GM19452 (cell line): ENCODE data around the gene BAG5.

Experiments used
- ATAC-seq: cut with Tn5 transposase; IDR thresholded peaks from one replicate; pipeline ENCODE4 v1.9.1; 2021; ENCODE audit not compliant: unreplicated experiment

Gene BAG5

DNA sequence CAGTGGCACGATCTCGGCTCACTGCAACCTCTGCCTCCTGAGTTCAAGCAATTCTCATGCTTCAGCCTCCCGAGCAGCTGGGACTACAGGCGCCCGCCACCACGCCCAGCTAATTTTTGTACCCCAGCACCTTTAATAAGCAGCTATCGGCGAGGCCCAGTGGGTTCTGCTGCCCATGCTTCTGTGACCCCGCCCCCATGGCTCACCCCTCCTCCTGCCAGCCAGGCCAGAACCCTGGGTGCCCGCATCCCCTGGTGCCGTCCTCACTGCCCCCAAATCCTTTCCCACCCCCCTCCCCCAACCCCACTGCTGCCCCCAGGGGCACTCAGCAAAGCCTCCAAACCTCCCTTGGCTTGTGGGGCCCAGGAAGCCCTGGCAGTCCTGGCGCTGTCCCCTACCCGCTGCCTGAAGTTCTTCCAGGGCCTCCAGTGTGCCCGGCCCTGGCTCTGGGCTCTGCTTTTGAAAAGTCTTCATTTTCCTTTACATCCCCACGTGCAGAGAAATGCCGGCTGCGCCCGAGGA is 14.5 kb downstream of the BAG5 start:
- ATAC-seq, result no peak

DNA sequence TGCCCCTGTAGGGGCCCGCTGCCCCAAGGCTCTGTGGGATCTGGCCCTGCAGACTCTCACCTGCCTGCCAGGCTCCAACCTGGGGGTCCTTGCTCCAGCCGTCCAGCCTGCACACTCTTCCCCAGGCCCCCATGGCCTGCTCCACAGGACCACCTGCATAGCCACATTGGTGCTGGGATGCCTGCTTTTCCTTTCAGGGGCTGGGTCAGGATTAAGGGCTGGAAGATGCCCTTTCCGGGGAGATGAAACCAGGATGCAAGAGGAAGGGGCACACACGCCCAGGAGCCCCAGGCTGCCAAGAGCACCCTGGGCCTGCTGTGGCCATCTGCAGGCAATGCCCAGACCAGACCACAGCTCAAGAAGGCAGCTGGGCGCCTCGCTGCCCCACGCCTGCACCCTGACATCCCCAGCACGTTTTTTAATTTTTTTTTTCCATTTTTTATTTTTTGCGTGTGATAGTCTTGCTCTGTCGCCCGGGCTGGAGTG is 15.0 kb downstream of the BAG5 start:
- ATAC-seq, result no peak

DNA sequence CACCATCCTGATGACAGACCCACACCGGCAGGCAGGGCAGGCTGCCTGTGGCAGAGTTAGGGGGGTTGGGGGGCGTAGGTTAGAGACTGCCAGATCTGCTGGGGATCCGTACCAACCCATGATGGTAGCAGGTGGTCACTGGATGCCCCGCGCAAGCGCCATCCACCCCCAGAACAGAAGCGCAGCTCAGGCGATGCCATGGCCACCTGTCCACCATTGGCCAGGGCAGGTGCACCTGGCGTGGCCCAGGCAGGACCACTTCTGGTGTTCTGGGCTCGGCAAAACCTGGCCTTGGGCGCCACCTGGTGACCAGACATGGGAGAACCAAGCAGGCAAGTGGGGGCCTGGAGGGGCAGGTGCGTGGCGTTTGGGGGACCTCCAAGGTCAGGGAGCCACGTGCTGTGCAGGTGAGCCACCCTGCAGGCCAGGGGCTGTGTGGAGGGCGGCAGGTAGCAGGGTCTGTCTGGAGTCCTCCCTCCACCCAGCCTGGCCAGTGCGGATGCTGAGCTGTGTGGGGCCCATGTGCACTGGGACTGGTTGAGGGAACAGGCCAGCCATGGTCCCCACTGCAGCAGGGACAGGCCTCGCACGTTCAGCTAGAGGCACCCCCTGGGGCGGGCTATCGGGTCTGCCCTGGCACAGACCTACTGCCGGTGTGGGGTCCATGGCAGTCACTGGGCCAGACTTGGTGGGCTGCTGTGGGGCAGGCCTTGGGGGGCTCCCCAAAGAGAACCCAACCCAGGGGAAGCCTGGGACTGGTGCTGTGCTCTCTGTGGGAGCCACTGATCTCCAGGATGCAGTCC is 15.6 kb downstream of the BAG5 start:
- ATAC-seq, result no peak

DNA sequence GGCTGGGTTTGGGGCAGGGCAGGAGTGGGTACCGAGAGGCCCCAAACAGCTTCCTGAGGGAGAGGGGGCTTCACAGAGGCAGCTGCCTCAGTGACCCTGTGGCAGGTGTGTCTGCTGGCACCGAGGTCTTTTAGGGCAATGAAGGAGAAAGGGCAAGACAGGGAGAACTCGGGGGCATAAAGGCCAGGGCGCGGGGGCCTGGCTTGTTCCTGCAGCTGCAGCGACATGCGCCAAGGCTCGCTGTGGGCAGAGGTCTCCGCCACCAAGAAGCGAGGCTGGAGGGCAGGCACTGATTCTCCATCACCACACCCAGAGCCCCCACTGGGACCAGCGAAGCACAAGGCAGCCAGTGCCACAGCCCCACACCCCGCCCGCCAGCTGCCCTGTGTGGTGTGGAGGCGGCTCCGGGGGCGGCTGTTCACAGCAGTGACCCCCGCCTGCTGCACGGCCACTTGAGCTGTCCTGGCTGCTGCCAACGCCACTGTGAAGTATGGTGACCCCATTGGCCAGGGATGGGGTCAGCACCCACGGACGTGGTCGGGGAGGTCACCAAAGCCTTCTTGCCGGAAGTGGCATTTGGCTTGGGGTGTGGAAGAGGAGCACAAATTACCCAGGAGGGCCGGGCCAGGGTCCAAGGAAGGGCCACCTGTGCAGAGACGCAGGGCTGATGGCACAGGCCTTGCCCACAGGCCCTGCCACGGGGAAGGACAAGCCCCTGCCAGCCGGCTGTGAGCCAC is 16.4 kb downstream of the BAG5 start:
- no peak for ATAC-seq

DNA sequence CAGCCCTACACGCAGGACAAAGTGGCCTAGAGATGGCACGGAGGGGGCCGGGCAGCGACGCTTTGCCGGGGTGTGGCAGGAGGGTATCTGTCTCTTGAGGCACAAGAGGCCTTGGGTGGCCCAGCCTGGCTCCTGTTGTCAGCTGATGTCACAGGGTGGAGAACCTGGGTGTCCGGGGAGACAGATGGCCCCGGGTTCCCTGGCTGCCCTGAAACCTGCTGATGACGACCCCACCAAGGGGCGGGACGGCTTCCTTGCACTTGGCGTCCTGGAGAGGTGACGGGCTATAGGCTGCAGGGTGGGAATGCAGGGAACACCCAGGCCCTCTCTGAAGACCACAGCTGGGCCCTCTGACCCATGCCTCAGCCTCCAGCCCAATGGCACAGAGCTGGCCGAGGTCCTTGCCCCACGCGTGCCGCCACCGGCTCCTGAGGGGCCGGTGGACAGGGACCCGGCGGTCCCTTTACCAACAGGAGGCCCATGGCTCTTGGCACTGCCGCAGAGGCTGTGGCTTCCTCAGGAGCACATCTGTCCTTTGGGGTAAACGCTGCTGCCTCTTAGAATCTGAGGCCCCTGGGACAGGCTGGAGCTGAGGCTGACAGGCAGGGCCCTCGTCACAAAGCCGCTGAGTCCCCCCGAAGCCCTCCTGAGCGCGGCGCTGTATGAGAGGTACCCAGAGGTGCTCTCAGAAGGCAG is 17.1 kb downstream of the BAG5 start:
- no peak for ATAC-seq

DNA sequence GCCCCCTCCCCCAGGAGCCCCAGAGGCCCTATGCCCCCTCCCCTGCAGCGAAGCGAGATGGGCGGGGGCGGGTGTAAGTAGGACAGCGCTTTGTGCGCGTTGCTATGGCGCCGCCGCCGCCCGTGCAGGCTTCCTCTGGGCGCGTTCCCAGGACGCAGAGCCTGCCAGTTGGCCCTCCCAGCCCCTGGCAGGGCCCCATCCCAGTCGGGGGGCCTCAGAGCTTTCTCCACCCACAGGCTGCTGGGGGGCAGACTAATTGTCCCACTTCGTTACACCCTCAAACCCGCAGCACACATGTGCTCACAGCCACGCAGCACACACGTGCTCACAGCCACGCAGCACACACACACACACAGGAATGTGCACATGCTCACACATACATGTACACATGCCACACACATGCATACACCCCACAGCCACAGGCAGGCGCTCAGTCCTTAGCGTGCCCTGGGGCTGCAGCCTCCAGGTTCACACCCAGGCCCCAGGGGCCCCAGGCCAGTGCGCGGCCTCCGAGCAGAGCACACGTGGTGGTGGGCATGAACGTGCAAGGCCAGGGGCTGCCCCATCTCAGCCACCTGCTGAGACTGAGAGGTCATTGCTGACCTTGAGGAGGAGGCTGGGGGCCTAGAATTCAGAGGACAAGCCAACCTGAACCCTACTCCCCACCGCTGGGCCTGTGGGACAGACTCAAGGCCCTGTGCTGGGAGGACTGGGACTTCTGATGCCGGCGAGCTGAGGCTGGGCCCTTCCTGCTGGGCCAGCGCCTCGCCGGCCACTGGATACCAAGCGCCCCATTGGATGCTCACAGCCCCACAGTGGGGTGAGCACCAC is 17.9 kb downstream of the BAG5 start:
- ATAC-seq, result no peak

DNA sequence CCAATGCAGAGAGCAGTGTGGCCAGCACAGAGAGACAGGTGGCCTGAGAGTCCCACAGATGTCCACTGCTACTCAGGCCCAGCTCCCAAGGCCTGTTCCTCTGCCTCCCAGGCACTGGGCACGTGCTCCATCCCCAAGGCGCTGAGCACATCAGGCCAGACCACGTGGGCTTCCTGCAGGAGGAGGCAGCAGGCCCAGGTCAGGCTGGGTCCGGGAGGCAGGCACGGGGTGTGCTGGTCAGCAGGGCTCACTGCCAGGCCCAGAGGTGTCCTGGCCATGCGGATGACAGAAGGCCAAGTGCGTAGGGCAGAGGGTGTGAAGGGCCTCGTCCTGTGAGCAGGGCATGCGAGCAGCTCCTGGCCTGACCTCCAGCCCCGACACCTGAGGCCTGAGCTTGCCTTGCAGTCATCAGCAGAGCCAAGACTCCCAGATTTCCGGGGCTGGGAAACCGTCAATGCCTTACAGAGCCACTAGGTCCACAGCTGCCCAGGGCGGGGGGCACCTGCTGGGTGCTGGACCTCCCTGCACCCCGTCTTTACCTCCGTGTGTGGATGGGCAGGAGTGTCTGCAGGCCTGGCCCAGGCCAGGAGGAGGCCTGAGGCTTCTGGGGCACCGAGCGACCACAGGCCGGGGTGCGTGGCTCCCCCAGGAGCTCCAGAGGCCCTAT is 18.6 kb downstream of the BAG5 start:
- ATAC-seq, result no peak

DNA sequence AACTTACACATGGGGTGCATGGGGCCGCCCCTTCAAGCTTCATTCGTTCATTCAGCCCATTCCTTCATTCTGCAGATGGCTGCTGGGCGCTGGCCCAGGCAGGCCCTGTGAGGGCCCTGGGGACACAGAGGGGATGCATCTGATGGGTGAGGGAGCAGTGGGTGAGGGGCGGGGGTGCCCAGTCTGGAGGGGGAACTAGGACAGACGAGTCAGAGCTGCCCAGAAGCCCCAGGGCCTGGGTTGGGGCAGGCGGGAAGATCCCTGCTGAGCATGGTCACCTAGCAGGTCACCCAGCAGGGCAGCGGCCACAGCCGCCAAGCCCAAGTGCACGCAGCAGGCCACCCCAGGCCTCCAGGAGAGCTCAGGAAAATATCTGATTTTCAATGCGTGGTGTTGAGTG is 19.3 kb downstream of the BAG5 start:
- no peak for ATAC-seq

DNA sequence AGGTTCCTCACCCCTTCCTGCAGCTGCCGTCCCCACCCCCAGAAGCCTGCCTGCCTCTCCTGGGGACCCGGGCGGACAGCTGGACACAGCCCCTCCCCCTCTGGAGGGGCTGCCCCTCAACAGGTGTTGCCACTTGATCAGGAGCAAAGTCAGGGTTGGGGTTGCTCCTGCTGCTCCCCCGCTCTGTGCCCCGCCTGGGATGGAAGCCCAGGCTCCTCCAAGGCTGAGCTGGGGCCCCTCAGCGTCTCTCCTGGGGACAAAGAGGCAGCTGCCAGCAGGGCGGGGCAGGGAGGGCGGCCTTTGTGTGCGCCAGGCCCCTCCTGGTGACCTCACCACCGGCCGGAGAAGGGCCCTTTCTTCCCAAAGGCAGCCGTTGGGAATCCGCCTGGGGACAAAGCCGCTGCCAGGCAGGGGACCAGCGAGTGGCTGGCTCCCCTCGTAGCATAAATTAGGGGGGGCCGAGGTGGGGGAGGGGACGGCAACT is 19.8 kb downstream of the BAG5 start:
- ATAC-seq, result no peak

DNA sequence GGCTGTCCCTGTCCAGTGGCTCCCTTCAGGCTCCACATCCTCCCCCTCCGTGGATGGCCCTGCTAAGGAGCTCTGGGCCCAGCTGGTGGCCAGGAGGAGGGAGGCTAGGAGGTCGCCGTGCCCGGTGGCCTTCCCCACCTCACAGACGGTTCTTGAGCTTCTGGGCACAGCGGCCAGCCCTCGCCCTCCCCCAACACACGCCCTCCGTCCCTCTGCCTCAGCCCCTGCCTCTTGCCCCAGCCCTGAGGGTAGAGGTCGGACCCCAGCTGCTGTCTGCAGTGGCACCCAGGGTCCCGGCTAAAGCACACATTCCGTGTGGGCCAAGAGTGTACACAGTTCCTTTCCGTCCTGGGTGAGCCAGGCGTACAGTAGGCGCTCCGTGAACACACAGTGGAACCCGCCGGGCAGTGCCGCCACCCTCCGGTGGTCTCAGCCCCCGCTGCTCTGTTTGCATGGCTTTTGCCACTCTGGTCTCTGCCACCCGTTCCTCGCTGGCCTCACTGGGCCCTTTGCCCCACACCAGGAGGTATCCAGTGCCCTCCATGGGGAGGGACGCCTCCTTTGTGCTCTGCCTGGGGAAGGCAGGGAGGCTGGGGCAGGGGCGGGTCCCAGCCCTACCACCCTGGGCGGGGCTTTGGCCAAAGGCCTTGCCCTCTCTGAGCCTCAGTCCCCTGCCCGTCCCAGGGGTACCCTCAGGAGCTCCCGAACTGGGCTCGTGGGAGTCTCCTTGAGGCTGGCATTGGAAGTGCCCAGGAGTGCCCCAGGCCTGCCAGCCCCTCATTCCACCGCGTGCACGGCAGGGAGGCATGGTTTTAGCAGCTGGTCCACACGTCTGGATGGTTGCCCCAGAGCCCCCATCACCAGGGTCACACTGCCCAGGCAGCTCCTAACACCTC is 20.5 kb downstream of the BAG5 start:
- no peak for ATAC-seq

DNA sequence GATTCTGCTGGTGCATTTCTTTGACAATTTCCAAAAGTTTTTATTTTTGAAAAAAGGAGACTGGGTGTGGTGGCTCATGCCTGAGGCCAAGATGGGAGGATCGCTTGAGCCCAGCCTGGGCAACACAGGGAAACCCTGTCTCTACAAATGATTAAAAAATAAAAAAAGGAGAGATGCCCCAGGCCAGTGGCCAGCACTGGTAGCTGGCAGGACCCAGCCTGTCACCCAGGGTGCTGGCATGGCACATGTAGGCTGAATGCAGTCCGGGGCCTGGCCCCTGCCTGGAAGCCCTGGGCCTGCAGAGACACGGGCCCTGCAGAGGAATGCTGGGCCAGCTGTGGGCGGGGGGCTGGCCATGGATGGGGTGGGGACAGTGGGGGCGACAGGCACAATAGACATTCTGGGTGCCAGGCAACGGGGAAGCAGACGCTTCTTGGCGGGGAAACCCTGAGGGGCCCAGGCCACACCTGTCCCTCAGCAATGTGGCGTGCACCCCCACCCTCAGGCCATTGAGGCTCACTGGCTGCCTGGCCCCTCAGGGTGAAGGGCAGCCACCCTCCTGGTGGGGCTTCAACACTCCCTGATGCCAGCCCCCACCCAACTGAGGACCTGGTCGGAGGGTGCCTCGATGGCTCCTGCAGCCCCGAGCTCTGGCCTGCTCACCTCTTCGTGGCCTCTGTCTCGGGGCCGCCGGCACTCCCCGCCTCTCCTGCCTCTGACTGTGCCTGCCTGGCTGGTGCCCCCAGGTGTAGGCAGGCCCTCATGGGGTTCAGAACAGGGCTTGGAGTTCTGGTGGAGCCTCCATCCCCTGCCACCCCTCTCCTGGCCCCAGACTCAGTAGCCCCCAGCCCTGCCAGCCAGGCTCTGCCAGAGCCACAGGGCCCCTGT is 21.4 kb downstream of the BAG5 start:
- no peak for ATAC-seq

DNA sequence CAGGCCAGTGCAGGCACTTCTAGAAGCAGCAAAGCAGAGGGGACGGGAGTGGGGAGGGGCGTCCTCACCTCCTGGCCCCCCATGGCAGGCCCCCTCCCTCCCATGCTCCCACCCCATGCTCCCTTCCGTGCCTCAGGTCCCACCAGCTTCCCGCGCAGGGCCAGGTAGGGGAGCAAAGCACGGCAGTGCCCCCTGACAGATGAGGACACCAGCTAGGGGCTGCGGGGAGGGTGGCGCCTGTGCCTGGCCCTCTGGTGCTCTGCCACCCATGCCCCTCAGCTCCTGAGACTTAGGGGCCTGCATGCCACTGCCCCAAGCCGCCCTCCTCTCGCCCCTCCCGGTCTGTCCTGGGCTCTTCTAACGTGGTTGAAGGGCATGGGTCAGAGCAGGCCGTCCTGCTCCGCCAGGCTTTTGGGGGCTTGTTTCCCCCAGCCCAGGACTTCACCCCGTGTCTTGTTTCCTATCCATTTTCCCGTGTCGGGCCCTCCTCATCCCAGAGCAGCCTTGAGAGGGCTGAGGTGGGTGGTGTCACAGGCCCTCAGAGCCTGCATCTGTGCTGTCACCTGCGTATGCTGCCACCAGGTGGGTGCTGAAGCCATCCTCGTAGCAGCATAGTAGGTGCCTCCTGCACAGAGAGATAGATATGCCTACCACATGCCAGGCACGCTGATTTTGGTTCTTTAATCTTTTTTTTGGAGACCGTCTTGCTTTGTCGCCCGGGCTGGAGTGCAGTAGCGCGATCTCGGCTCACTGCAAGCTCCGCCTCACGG is 23.2 kb downstream of the BAG5 start:
- ATAC-seq, result no peak

DNA sequence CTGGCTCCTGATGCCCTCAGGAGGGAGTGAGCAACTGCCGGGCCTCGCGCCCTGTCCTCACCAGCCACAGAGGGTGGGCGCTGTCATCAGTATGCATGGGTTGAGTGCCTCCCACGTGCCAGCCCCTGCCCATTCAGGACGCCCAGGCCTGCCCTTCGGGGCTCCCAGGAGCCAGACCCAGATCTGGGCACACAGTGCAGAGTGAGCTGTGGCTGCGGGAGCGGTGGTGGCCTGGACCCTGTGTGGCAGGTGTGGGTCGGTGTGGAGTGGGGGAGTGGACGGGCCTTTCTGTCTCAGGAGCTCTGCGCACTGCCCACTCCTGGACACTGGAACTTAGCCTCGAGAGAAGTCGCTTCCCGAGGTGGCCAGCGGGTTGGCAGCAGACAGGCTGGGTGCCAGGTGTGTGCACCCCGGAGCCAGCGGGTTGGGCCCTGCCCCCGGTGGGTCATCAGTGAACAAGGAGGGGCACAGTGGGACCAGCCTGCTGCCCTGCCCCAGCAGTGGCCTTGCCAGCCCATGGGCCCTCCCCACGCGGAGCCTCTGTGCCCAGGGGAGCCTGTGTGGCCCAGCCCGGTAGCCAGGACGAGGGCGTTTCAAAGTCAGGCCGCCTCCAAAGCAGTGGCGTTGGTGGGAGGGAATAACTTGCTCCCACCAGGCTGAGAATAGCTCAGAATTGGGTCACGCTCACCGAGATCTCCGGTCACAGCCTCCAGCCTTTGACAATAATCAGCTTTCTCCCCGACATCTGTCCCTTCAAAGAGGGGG is 24.0 kb downstream of the BAG5 start:
- ATAC-seq, result no peak

DNA sequence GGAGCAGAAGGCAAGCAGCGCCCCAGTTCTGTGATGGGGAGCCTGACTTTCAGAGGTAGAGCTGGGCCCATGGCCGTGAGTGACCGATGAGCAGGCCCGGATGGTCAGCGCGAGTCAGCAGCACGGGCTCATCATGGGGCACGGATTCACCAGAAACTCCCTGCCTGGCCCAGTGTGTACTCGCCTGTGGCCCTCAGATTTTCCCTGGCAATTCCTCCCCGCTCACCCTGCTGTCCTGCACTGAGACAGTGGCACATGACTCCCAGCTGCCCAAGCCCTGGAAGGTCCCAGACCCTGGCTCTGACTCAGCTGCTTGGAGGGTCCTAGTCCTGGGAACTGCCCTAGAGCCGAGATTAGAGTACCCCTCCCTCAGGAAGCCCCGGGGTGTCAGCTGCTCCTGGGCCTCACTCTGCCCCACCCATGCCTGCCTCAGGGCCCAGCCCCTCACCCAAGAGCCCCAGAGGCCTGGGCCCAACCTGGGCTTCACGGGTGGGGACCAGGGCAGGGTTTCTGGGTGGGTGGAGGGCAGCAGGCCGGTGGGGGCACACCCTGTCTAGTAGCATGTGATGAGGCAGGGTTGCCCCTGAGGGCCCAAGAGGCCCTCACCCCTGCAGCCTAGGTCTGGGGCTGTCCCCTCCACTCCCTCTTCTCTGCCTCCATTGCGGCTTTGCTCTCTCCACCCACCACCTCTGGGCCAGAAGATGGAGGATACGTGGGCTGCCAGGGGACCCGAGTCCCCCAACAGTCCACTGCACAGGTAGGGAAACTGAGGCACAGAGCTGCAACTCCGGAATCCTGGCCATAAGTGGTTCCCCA is 25.1 kb downstream of the BAG5 start:
- ATAC-seq, result no peak

DNA sequence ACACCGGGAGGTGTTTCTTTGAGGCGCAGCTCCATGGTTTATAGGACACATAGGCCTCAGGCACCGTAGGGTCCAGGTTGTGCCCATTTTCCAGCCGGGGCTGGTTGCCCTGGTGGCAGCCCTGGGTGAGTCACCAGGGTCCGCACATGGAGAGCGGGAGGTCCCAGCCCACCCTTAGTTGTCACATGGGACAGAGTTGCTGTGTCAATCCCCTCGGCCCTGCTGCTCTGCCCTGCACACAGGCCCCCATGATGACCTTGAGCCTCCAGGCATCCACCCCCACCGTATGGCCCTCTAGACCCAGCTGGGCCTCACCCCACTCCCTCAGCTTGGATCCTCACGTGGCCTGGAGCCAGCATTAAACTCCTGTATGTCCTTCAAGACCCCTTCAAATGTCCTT is 25.8 kb downstream of the BAG5 start:
- ATAC-seq, result no peak
